ENCODE results near the gene DNAJC16. TPM values are rescaled to one million over a fixed set of nuclear protein-coding genes. Genes with fewer than 3 reads are reported as not detected.

DNAJC16 gene
- total RNA-seq, 4 donors from 2014 or later, result 10.2 to 18.7 (median 13.8) TPM

DNA sequence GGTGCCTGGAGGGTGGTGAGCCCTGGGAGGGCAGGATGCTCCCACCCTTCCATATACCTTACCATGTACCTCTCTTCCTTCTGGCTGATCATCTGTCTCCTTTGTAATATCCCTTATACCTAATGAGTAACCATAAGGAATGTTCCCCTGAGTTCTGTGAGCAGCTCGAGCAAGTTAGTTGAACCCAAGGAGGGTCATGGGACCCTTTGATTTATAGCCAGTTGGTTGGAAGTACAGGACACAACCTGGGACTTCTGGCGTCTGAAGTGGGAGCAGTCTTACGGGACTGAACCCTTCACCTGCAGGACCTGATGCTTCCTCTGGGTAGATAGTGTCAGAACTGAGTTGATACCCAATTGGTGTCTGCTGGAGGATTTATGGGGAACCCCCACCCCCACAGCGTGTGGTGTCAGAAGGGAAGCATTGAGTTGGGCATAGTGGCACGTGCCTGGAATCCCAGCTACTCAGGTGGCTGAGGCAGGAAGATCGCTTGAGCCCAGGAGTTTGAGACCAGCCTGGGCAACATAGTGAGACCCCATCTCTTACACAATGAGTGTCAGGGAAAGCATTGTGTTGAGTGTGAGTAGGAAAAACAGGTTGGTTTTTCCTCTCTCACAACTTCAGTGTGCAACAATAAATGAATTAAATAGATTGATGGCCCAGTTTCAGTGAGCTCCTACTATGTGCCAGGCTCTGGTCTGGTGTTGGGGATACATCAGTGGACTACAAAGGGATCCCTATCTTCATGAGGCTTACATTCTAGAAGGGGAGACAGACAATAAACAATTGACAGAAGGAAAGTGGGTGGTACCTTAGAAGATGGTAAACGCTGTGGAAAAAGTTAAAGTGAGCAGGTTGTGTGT, 16.0 kb downstream of the DNAJC16 start:
- Histone ChIP-seq H3K27ac (no peak overlapping the region), H3K9me3 (no peaks in the 10 kb centered on the region), H3K4me3 (no peak overlapping the region), H3K36me3 (peaks cover 0 to 99% of the 10 kb centered on the region in 2 donors), H3K4me1 (no peaks in the 10 kb centered on the region), H3K27me3 (no peaks in the 10 kb centered on the region)
- no peak for ATAC-seq
- TF ChIP-seq, protein P1, sequence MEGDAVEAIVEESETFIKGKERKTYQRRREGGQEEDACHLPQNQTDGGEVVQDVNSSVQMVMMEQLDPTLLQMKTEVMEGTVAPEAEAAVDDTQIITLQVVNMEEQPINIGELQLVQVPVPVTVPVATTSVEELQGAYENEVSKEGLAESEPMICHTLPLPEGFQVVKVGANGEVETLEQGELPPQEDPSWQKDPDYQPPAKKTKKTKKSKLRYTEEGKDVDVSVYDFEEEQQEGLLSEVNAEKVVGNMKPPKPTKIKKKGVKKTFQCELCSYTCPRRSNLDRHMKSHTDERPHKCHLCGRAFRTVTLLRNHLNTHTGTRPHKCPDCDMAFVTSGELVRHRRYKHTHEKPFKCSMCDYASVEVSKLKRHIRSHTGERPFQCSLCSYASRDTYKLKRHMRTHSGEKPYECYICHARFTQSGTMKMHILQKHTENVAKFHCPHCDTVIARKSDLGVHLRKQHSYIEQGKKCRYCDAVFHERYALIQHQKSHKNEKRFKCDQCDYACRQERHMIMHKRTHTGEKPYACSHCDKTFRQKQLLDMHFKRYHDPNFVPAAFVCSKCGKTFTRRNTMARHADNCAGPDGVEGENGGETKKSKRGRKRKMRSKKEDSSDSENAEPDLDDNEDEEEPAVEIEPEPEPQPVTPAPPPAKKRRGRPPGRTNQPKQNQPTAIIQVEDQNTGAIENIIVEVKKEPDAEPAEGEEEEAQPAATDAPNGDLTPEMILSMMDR (IDR thresholded peaks at IDR 0.05), result no peak
- TF ChIP-seq POLR2A (IDR thresholded peaks at IDR 0.05) (no peak), EP300 (IDR thresholded peaks at IDR 0.05) (no peak), POLR2AphosphoS5 (IDR thresholded peaks at IDR 0.05) (no peak)
- 74 to 90% methylated on average over 2 of the region's 7 CpGs for WGBS, 2 donors (ENCODE audit: low coverage in 1 of 2)

DNA sequence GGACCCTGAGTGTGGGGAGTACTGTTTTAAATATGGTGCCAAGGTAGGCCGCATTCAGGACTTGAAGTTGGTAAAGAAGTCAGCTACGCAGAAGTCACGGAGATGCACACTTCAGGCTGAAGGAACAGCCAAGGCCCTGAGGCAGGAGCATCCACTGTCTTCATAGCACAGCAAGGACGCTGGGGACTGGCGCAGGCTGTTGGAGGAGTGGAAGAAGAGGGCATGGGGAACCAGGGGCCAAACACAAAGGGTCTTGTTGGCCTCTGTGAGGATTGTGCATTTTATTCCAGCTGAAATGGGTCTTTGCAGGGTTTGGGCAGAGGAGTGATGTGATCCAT, 16.6 kb downstream of the DNAJC16 start:
- Histone ChIP-seq H3K4me3 (no peak overlapping the region), H3K4me1 (no peaks in the 10 kb centered on the region), H3K27me3 (no peaks in the 10 kb centered on the region), H3K9me3 (no peaks in the 10 kb centered on the region), H3K27ac (no peak overlapping the region), H3K36me3 (peaks cover 3 to 99% of the 10 kb centered on the region in 2 donors)
- WGBS, 2 donors (ENCODE audit: low coverage in 1 of 2), result 86 to 100% methylated on average over 4 to 5 of the region's 5 CpGs
- no peak for TF ChIP-seq POLR2A (IDR thresholded peaks at IDR 0.05)
- no peak for TF ChIP-seq EP300 (IDR thresholded peaks at IDR 0.05)
- TF ChIP-seq, protein P1 (IDR thresholded peaks at IDR 0.05), result no peak
- no peak for TF ChIP-seq POLR2AphosphoS5 (IDR thresholded peaks at IDR 0.05)
- no peak for ATAC-seq

- no peak for TF ChIP-seq POLR2A (IDR thresholded peaks at IDR 0.05)
- TF ChIP-seq POLR2AphosphoS5 (IDR thresholded peaks at IDR 0.05), result no peak
- TF ChIP-seq, protein P1 (IDR thresholded peaks at IDR 0.05), result no peak
- TF ChIP-seq EP300 (IDR thresholded peaks at IDR 0.05), result no peak
- no peak overlapping the region for H3K4me3 ChIP-seq
- no peaks in the 10 kb centered on the region for H3K27me3 ChIP-seq
- peaks cover 4 to 99% of the 10 kb centered on the region in 2 donors for H3K36me3 ChIP-seq
- no peak overlapping the region for H3K27ac ChIP-seq
- WGBS, 2 donors (ENCODE audit: low coverage in 1 of 2), result 81 to 88% methylated on average over 8 to 12 of the region's 12 CpGs
- no peaks in the 10 kb centered on the region for H3K4me1 ChIP-seq
- no peak for ATAC-seq
- H3K9me3 ChIP-seq, result no peaks in the 10 kb centered on the region
Observed at GRCh38 chr1:15543589-15544568, 17.2 kb downstream of the DNAJC16 start.

GRCh38 chr1:15546641-15547040, 20.0 kb downstream of the DNAJC16 start:
- Histone ChIP-seq H3K4me3 (no peak overlapping the region), H3K36me3 (peaks cover 4 to 100% of the 10 kb centered on the region in 2 donors), H3K4me1 (no peaks in the 10 kb centered on the region), H3K9me3 (no peaks in the 10 kb centered on the region), H3K27me3 (no peaks in the 10 kb centered on the region), H3K27ac (no peak overlapping the region)
- TF ChIP-seq EP300 (IDR thresholded peaks at IDR 0.05) (no peak), POLR2AphosphoS5 (IDR thresholded peaks at IDR 0.05) (no peak), POLR2A (IDR thresholded peaks at IDR 0.05) (no peak)
- TF ChIP-seq, protein P1 (IDR thresholded peaks at IDR 0.05), result no peak
- no peak for ATAC-seq
- WGBS, 2 donors (ENCODE audit: low coverage in 1 of 2), result 62 to 86% methylated on average over 2 of the region's 2 CpGs
